ENCODE measurements around the gene CCDC158.

The CCDC158 gene

DNA sequence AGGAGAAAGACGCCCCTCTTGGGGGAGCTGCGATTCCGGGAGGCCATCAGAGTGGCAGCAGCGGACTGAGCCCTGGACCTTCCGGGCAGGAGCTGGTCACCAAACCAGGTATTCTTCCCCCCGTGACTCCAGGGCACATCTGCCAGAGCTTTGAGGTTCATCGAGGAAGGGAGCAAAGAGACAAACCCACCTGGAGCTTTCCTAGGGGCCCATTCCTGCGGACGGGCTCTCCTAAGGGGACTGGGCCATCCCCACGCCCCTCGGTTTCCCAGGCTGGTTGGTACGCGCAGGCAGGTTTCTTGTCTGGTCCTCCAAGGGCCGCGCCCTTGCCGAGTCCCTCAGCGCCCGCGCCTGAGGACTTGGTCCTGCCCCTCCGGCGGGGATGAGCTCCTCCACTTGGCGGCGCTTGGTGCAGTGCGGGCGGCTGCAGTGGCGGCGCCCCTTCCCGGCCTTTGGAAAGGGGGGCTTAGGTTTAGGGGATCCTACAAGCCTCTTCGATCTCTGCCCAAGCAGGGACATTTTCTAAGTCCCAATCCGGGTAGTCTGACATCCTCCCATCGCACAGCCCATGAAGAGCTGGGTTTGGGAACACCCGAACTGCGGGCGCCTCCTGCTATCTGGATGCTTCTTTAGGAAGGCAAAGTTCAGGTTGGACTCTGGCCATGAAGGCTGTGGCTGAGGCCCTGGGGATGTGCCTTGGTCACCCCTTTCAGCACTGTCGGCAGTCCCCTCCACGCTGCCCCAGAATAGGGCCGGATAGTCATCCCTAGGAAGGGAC is 113.9 kb downstream of the CCDC158 start:
- peaks cover 4% of the 10 kb centered on the region; the same call in 1 of the 2 replicates for H3K4me1 ChIP-seq (ENCODE audit: insufficient read depth, low read length)
- H3K27ac ChIP-seq (ENCODE audit: low read length) = no peak overlapping the region
- H3K36me3 ChIP-seq (ENCODE audit: insufficient read depth, low read depth, low read length) = peaks cover 7% of the 10 kb centered on the region
- peaks cover 45% of the 10 kb centered on the region for H3K27me3 ChIP-seq (ENCODE audit: insufficient read depth, low read length)
- peak overlapping the region; percentile 81; the same call in 1 of the 2 replicates for H3K9ac ChIP-seq (ENCODE audit: low read depth, low read length)
- peak overlapping the region; percentile 96 for H3K4me3 ChIP-seq (ENCODE audit: low read length)
- no peaks in the 10 kb centered on the region for H3K9me3 ChIP-seq (ENCODE audit: insufficient read depth, low read depth, low read length)

DNA sequence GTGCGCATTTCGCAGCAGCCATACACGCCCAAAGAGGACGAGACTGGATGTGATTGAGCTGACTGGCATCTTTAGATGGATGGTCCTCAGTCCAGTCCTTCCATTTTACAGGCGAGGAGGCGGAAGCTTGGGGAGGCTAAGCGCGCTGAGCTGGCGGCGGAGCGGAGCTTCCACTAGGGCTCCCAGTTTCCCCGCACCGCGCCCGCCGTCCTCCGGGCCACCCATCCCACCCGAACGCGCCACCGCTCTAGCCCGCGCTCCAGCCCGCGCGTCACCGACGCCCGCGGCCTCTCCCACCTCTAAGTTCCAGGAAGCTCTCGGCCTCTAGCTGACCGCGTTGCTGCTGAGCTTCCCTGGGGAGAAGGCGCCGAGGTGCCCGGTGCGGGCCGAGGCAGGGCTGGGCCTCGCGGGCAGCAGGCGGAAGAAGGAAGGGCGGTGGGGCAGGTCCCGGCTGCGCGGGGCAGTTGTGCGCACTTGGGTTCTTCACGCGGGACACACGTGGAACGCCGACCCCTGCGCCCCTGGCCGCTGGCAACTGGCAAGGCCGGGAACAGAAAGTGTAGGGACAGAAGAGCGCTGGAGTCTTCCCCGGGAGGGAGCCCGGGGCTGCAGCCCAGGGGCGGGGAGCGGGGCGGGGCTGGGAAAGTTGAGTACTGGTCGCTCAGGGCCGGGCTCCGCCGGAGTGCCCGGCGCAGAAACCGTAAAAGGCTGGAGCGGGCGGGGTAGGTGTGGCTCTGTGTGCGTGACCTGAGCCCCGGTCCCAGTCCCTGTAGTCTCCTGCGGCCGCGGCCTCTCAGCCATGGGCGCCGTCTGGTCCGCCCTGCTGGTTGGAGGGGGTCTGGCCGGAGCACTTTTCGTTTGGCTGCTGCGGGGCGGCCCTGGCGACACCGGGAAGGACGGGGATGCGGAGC is 114.7 kb downstream of the CCDC158 start, which contains the start of gene STBD1:
TSS of gene STBD1 (plus strand) at position 763 of the 911 bp plus-strand sequence. CDS start at position 800, 37 bp downstream.
- Histone ChIP-seq H3K4me1 (ENCODE audit: insufficient read depth, low read length) (peaks cover 4% of the 10 kb centered on the region; the same call in 1 of the 2 replicates), H3K4me3 (ENCODE audit: low read length) (peak within 1 kb of the TSS; percentile 96), H3K9me3 (ENCODE audit: insufficient read depth, low read depth, low read length) (no peaks in the 10 kb centered on the region), H3K36me3 (ENCODE audit: insufficient read depth, low read depth, low read length) (peaks cover 7% of the 10 kb centered on the region), H3K27me3 (ENCODE audit: insufficient read depth, low read length) (peaks cover 45% of the 10 kb centered on the region), H3K27ac (ENCODE audit: low read length) (no peak within 1 kb of the TSS), H3K9ac (ENCODE audit: low read depth, low read length) (peak within 1 kb of the TSS; percentile 81)

DNA sequence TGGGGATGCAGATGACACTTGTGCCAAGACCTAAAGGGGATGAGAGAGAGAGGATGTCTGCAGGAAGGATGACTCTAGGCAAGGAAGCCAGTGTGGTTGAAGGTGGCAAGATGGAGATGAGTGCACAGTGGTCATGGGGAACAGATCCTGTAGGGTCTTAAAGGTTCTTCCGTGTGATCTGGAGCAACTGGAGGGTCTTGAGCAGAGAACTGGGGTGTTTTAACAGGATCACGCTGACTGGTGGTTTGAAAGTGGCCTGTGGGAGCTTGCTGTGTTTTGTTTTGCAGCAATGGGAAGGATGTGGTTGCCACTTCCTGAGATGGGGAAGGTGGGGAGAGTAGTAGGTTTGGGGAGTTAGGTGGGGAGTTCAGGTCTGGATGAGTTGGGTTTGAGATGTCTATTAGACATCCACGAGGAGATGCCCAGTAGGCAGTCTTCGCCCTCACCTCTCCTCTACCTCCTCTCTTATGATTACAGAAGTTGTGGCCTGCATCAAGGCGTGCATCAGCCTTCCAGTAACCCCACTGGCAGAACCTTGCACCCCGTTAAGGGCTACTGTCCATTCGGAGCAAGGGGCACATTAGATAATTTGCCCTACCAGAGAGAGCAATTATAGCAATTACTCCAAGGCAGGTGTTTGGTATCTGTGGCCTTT is 115.8 kb downstream of the CCDC158 start:
- peaks cover 4% of the 10 kb centered on the region; the same call in 1 of the 2 replicates for H3K4me1 ChIP-seq (ENCODE audit: insufficient read depth, low read length)
- no peaks in the 10 kb centered on the region for H3K9me3 ChIP-seq (ENCODE audit: insufficient read depth, low read depth, low read length)
- peaks cover 45% of the 10 kb centered on the region for H3K27me3 ChIP-seq (ENCODE audit: insufficient read depth, low read length)
- no peak overlapping the region for H3K27ac ChIP-seq (ENCODE audit: low read length)
- peaks cover 7% of the 10 kb centered on the region for H3K36me3 ChIP-seq (ENCODE audit: insufficient read depth, low read depth, low read length)
- peak overlapping the region; percentile 96 for H3K4me3 ChIP-seq (ENCODE audit: low read length)
- H3K9ac ChIP-seq (ENCODE audit: low read depth, low read length) = peak overlapping the region; percentile 81; the same call in 1 of the 2 replicates

DNA sequence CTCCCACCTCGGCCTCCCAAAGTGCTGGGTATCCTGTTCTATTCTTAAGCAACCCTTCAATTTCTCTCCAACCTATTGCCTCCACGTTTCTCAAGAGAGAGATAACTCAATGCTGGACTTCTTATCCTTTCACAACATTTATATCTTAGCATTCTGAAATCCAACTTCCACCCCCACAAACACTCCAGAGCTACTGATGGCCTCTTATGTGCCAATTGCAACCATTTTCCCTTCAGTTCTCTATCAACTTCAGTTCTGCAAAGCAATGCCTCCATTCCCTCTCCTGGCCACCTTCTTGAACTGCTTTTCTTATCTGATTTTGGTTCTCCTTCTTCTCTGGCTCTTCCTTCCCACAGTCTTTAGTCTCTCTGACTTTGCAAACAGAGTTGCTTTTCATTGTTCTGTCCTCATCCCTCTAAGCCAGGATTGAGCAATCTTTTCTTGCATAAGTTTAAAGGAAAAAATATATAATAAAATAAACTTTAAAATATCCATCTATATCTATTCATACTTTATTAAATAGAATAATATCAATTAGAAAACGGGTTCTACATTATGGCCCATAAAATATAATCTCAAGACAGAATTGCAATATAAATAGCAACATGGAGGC is 118.0 kb downstream of the CCDC158 start:
- peaks cover 37% of the 10 kb centered on the region for H3K27me3 ChIP-seq (ENCODE audit: insufficient read depth, low read length)
- H3K9ac ChIP-seq (ENCODE audit: low read depth, low read length) = no peak overlapping the region
- no peak overlapping the region for H3K27ac ChIP-seq (ENCODE audit: low read length)

DNA sequence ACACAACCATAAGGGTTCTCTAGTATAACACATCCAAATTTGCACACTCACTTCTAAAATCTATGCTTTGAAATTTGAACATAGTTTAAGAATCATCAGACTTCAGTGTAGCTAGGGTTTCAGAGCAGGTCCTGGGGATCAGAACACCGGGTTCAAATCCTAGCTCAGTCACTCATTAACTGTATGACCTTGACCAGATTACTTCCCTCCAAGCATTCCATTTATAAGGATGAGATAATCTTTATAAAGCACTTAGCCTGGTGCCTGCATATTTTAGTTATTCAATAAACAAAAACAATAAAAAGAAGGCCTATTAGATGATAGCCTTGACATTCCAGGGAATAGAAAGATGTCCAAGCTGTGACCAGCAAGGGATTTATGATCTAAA is 119.2 kb downstream of the CCDC158 start:
- Histone ChIP-seq H3K27ac (ENCODE audit: low read length) (no peak overlapping the region), H3K36me3 (ENCODE audit: insufficient read depth, low read depth, low read length) (no peaks in the 10 kb centered on the region), H3K4me3 (ENCODE audit: low read length) (no peak overlapping the region), H3K9ac (ENCODE audit: low read depth, low read length) (no peak overlapping the region), H3K4me1 (ENCODE audit: insufficient read depth, low read length) (peaks cover 4% of the 10 kb centered on the region; the same call in 1 of the 2 replicates), H3K27me3 (ENCODE audit: insufficient read depth, low read length) (peaks cover 25% of the 10 kb centered on the region), H3K9me3 (ENCODE audit: insufficient read depth, low read depth, low read length) (peaks cover 16% of the 10 kb centered on the region)

More for the DNA sequence above, 118.0 kb downstream of the CCDC158 start:
- Histone ChIP-seq H3K4me3 (ENCODE audit: low read length) (no peak overlapping the region), H3K36me3 (ENCODE audit: insufficient read depth, low read depth, low read length) (no peaks in the 10 kb centered on the region), H3K4me1 (ENCODE audit: insufficient read depth, low read length) (peaks cover 4% of the 10 kb centered on the region; the same call in 1 of the 2 replicates), H3K9me3 (ENCODE audit: insufficient read depth, low read depth, low read length) (peaks cover 6% of the 10 kb centered on the region)

DNA sequence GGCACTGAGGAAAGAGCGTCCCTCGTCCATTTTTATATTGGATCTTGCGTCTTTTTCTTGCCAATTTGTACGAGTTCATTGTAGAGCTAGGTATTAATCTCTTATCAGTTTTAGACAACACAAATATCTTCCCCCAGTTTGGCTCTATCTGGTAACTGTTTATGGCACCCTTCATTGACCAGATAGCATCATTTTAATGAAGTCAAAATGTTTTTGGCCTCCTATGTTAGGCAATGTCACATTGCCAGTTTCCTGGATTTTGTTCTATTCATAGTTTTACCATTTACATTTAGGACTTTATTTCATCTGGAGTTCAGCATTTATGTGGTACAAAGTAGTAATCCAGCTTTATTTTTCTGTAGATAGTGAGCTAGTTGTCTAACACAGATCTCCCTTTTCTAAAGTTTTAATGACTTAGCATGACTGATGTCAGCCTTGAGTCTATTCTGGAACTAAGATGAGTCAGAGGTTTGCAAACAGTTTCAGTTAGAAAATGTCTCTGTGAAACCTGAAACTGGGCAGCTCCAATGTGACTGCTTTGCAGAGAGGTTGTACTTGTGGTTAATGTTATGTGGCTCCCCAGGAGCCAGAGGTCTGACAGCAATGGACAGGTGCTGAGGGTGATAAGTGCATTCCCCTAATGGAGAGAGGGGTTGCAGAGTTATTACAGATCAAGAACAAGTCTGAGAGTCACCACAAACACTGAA is 119.7 kb downstream of the CCDC158 start:
- Histone ChIP-seq H3K27me3 (ENCODE audit: insufficient read depth, low read length) (peaks cover 23% of the 10 kb centered on the region), H3K9me3 (ENCODE audit: insufficient read depth, low read depth, low read length) (peaks cover 16% of the 10 kb centered on the region), H3K9ac (ENCODE audit: low read depth, low read length) (no peak overlapping the region), H3K4me3 (ENCODE audit: low read length) (no peak overlapping the region), H3K36me3 (ENCODE audit: insufficient read depth, low read depth, low read length) (no peaks in the 10 kb centered on the region), H3K27ac (ENCODE audit: low read length) (no peak overlapping the region), H3K4me1 (ENCODE audit: insufficient read depth, low read length) (peaks cover 4% of the 10 kb centered on the region; the same call in 1 of the 2 replicates)

DNA sequence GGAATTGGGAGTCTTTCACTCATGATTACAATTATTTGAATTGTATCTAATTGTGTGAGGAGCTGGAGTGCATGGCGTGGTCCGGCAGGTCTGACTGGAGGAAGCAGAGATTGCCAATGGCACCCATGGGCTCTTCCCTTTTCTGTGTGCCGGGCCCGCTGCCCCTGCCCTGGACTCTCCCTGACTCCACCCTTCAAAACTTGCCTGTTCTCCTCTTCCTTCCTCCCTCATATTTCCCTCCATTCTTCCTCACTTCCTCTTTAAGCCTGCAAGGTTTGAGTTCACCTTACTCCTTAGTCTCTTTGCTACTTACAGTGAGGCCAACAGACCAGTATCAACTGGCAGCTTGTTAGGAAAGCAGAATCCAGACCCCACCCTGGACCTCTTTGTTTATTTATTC is 120.9 kb downstream of the CCDC158 start:
- Histone ChIP-seq H3K36me3 (ENCODE audit: insufficient read depth, low read depth, low read length) (no peaks in the 10 kb centered on the region), H3K4me1 (ENCODE audit: insufficient read depth, low read length) (no peaks in the 10 kb centered on the region), H3K27ac (ENCODE audit: low read length) (no peak overlapping the region)

DNA sequence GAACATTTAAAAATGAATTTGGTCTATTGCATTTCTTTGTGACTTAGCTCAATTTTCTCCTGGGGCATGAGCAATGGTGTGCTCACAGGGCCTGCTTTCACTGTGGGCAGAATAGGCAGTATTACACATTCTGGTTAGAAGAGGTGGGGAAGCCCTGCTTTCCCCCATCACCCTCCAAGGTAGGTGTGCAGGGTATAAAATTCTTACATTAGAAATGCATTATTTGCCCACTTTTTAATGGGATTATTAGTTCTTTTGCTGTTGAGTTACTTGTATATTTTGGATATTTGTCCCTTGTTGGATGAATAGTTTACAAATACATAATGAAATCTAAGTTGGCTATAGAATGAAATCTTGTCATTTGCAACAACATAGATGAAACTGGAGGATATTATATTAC is 122.7 kb downstream of the CCDC158 start:
- Histone ChIP-seq H3K9me3 (ENCODE audit: insufficient read depth, low read depth, low read length) (peaks cover 16% of the 10 kb centered on the region), H3K4me1 (ENCODE audit: insufficient read depth, low read length) (no peaks in the 10 kb centered on the region), H3K36me3 (ENCODE audit: insufficient read depth, low read depth, low read length) (no peaks in the 10 kb centered on the region), H3K27ac (ENCODE audit: low read length) (no peak overlapping the region), H3K4me3 (ENCODE audit: low read length) (no peak overlapping the region), H3K27me3 (ENCODE audit: insufficient read depth, low read length) (no peaks in the 10 kb centered on the region), H3K9ac (ENCODE audit: low read depth, low read length) (no peak overlapping the region)

More for the DNA sequence above, 120.9 kb downstream of the CCDC158 start:
- Histone ChIP-seq H3K9me3 (ENCODE audit: insufficient read depth, low read depth, low read length) (peaks cover 16% of the 10 kb centered on the region), H3K27me3 (ENCODE audit: insufficient read depth, low read length) (peaks cover 11% of the 10 kb centered on the region), H3K4me3 (ENCODE audit: low read length) (no peak overlapping the region), H3K9ac (ENCODE audit: low read depth, low read length) (no peak overlapping the region)

DNA sequence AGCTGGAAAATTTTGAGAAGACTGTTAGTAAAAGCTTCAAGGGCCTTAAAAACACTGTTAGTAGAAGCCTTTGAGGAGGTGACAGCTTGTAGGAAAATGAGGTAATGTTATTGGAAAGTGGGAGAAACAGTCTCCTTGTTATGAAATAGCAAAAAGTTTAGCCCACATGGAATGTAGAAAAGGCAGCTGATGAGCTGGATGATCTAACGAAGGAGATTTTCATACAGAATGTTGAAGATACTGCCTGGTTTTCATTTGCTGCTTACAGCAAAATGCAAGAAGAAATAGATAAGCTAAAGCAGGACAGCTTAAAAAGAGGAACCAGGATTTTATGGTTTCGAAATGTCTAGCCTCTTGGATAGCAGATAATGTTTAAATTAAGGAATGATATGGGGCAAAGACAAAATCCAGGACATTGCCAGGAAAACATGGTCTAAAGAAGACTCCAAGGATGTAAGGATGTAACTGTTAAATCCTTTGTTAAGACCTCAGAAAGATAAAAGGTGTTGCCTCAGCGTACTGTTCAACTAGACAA is 124.6 kb downstream of the CCDC158 start:
- H3K36me3 ChIP-seq (ENCODE audit: insufficient read depth, low read depth, low read length) = no peaks in the 10 kb centered on the region
- no peaks in the 10 kb centered on the region for H3K27me3 ChIP-seq (ENCODE audit: insufficient read depth, low read length)
- no peak overlapping the region for H3K9ac ChIP-seq (ENCODE audit: low read depth, low read length)
- H3K9me3 ChIP-seq (ENCODE audit: insufficient read depth, low read depth, low read length) = peaks cover 16% of the 10 kb centered on the region
- no peaks in the 10 kb centered on the region for H3K4me1 ChIP-seq (ENCODE audit: insufficient read depth, low read length)
- H3K27ac ChIP-seq (ENCODE audit: low read length) = no peak overlapping the region
- H3K4me3 ChIP-seq (ENCODE audit: low read length) = no peak overlapping the region

DNA sequence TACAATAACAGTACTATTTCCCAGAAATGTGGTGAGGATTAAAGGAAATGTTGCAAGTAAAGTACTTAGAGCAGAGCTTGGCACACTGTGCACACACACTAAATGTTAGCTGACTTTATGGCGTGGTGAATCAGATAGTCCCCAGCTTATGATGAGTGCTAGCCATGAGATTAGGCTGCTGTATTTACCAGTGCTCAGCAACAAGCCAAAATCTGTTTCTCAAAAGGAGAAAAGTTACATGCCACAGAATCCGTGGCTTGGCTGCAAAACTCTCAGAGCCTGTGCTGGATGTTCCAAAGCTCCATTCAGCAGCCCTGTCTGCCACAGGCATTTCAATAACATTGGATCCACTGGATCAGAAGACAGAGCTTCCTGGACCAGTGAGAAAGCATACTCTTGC is 127.2 kb downstream of the CCDC158 start:
- H3K4me1 ChIP-seq (ENCODE audit: insufficient read depth, low read length) = no peaks in the 10 kb centered on the region
- H3K27ac ChIP-seq (ENCODE audit: low read length) = no peak overlapping the region
- peaks cover 16% of the 10 kb centered on the region for H3K9me3 ChIP-seq (ENCODE audit: insufficient read depth, low read depth, low read length)
- no peak overlapping the region for H3K4me3 ChIP-seq (ENCODE audit: low read length)
- no peak overlapping the region for H3K9ac ChIP-seq (ENCODE audit: low read depth, low read length)
- H3K36me3 ChIP-seq (ENCODE audit: insufficient read depth, low read depth, low read length) = no peaks in the 10 kb centered on the region
- no peaks in the 10 kb centered on the region for H3K27me3 ChIP-seq (ENCODE audit: insufficient read depth, low read length)
